ENCODE measurements around the gene MYEF2. TPM values are rescaled to one million over a fixed set of nuclear protein-coding genes. Genes with fewer than 3 reads are reported as not detected.

The MYEF2 gene
- total RNA-seq, 4 donors from 2014 or later, result 10.4 to 158 (median 27.8) TPM

DNA sequence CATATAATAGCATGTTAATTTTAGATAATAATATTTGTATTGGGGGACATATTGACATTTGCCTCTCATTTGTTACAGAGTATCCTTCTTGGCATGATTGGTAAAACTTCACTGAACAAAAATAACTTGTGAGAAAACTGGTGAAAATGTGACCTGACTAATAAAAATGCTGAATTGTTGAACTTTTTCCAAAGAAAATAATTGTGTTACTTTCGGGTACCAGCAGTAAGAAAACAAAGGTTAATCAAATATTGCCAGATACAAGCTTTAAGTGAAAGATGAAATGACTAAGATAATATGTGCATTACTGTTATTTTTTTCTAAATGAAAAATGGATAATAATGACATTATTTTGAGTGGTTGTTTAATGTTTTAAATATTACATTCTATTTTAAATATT is 43.2 kb upstream of the MYEF2 start:
- in situ Hi-C loops (cut with MboI; ENCODE audit: low pct_ligation_motif_present in 1 of 4, low pct_unique_long_range_greater_than_20kb in 1 of 4, low sequenced_read_pairs in 3 of 4), result no loop called here
- intact Hi-C loops (cut with DNase I; ENCODE audit: low total_unique reads), result no loop called here
- Histone ChIP-seq H3K4me1 (no peaks in the 10 kb centered on the region), H3K4me3 (no peak overlapping the region), H3K36me3 (no peaks in the 10 kb centered on the region), H3K27ac (no peak overlapping the region), H3K9me3 (no peaks in the 10 kb centered on the region), H3K27me3 (no peaks in the 10 kb centered on the region)
- DNase-seq, result no peak
- TF ChIP-seq EP300 (IDR thresholded peaks at IDR 0.05; ENCODE audit: low read depth) (no peak), POLR2A (IDR thresholded peaks at IDR 0.05) (no peak), POLR2AphosphoS5 (IDR thresholded peaks at IDR 0.05) (no peak)
- TF ChIP-seq, protein P1, sequence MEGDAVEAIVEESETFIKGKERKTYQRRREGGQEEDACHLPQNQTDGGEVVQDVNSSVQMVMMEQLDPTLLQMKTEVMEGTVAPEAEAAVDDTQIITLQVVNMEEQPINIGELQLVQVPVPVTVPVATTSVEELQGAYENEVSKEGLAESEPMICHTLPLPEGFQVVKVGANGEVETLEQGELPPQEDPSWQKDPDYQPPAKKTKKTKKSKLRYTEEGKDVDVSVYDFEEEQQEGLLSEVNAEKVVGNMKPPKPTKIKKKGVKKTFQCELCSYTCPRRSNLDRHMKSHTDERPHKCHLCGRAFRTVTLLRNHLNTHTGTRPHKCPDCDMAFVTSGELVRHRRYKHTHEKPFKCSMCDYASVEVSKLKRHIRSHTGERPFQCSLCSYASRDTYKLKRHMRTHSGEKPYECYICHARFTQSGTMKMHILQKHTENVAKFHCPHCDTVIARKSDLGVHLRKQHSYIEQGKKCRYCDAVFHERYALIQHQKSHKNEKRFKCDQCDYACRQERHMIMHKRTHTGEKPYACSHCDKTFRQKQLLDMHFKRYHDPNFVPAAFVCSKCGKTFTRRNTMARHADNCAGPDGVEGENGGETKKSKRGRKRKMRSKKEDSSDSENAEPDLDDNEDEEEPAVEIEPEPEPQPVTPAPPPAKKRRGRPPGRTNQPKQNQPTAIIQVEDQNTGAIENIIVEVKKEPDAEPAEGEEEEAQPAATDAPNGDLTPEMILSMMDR (IDR thresholded peaks at IDR 0.05), result no peak
- whole genome bisulfite sequencing, 2 donors (ENCODE audit: low coverage in 1 of 2), result 41 to 60% methylated on average over 1 of the region's 1 CpG

DNA sequence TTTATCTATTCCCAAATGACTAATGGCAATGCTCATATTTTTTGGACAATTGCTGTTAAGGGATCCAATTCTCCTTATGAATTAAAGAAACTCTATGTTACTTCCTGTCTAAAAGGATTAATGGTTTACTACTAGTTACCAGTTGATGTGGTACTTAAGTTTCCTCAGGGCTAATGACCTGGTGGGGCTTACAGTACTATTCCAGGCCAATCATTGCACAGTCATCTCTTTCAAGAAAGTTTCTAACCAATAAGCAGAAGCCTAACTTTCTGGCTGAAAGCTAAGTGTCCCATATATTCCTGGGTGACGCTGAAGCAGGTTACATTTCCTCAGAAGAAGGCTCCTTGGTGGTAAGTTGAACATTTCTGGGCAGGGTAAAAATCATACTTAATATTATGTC is 27.9 kb upstream of the MYEF2 start, which contains the start of gene SLC12A1:
SLC12A1 (plus strand) TSS at position 322 of the 400 bp plus-strand sequence. CDS start 1,418 bp downstream, outside the sequence.
- in situ Hi-C loops (cut with MboI; ENCODE audit: low pct_ligation_motif_present in 1 of 4, low pct_unique_long_range_greater_than_20kb in 1 of 4, low sequenced_read_pairs in 3 of 4) (no loop called here), intact Hi-C loops (cut with DNase I; ENCODE audit: low total_unique reads) (no loop called here)
- Histone ChIP-seq H3K9me3 (no peaks in the 10 kb centered on the region), H3K27ac (no peak within 1 kb of the TSS), H3K36me3 (no peaks in the 10 kb centered on the region), H3K27me3 (no peaks in the 10 kb centered on the region), H3K4me1 (no peaks in the 10 kb centered on the region), H3K4me3 (no peak within 1 kb of the TSS)
- no peak for DNase-seq
- WGBS, 2 donors (ENCODE audit: low coverage in 1 of 2), result 95 to 100% methylated on average over 1 of the region's 1 CpG
- TF ChIP-seq, protein P1 (IDR thresholded peaks at IDR 0.05), result no peak
- TF ChIP-seq POLR2AphosphoS5 (IDR thresholded peaks at IDR 0.05), result no peak
- TF ChIP-seq EP300 (IDR thresholded peaks at IDR 0.05; ENCODE audit: low read depth), result no peak
- TF ChIP-seq POLR2A (IDR thresholded peaks at IDR 0.05), result no peak

DNA sequence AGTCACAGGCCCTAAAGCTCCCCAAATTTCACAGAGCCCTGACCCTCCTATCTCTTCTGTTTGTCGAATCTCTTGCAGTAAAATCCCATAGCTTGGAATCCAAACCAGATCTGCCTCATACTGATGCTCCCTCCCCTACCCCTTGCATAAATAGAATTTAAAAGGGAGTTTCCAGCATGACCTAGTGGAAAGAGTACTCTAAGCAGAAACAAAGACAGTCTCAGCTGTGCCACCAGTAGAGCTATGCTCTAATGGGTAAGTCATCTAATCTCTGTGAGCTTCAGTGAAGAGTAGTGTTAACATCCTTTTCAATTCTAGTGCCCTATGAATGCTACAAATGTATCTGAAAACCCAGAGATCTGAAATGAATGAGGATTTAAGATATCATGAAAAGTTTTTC is 24.0 kb upstream of the MYEF2 start:
- Histone ChIP-seq H3K27ac (no peak overlapping the region), H3K4me1 (no peaks in the 10 kb centered on the region), H3K9me3 (no peaks in the 10 kb centered on the region), H3K27me3 (peaks cover 2% of the 10 kb centered on the region), H3K36me3 (no peaks in the 10 kb centered on the region), H3K4me3 (no peak overlapping the region)
- in situ Hi-C loops (cut with MboI; ENCODE audit: low pct_ligation_motif_present in 1 of 4, low pct_unique_long_range_greater_than_20kb in 1 of 4, low sequenced_read_pairs in 3 of 4) (no loop called here), intact Hi-C loops (cut with DNase I; ENCODE audit: low total_unique reads) (no loop called here)
- no peak for DNase-seq
- WGBS, 2 donors (ENCODE audit: low coverage in 1 of 2), result 88 to 100% methylated on average over 1 of the region's 1 CpG
- TF ChIP-seq POLR2AphosphoS5 (IDR thresholded peaks at IDR 0.05) (no peak), EP300 (IDR thresholded peaks at IDR 0.05; ENCODE audit: low read depth) (no peak), POLR2A (IDR thresholded peaks at IDR 0.05) (no peak)
- TF ChIP-seq, protein P1 (IDR thresholded peaks at IDR 0.05), result no peak

DNA sequence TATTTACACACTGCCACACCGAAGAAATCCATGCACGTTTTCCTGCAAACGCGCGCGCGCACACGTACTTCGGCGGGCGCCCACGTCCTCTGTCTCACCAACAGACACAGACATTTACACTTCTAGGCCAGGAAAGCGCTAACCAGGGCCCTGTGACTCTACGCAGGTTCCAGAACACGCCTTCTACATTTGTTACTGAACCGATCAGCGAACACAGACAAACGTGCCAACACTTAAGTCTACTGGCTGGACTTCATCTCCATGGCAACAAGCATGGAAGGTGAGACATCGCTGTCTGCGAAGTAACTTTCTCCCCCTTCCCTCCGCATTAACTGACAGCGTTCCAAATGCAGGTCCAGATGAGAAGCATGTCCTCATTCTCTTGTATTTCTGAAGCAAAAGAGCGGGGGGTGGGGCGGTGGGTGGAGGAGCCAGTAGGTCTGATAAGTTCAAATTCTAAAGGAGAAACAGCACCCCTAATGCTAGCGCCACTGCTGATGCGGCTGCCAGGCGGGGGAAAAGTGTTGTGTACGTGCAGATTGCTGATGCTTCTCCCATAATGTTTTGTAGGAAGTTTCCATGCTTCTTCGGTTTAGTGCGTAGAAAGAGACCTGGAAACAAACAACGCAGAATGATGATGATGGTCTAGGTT is 13.6 kb upstream of the MYEF2 start, which contains the start of gene CTXN2:
CTXN2 (plus strand) TSS at position 92 of the 652 bp plus-strand sequence. CDS start 9,636 bp downstream, outside the sequence.
- no peaks in the 10 kb centered on the region for H3K36me3 ChIP-seq
- H3K4me3 ChIP-seq, result peak within 1 kb of the TSS in 3 of 4 donors; percentile 6 to 35 (median 18)
- no peak for TF ChIP-seq POLR2A (IDR thresholded peaks at IDR 0.05)
- TF ChIP-seq, protein P1 (IDR thresholded peaks at IDR 0.05), result no peak
- TF ChIP-seq POLR2AphosphoS5 (IDR thresholded peaks at IDR 0.05), result no peak
- no peak for TF ChIP-seq EP300 (IDR thresholded peaks at IDR 0.05; ENCODE audit: low read depth)
- DNase-seq, result peak; percentile 7
- H3K9me3 ChIP-seq, result no peaks in the 10 kb centered on the region
- WGBS, 2 donors (ENCODE audit: low coverage in 1 of 2), result 12 to 13% methylated on average over 3 to 31 of the region's 31 CpGs
- intact Hi-C loops (cut with DNase I; ENCODE audit: low total_unique reads), result no loop called here
- in situ Hi-C loops (cut with MboI; ENCODE audit: low pct_ligation_motif_present in 1 of 4, low pct_unique_long_range_greater_than_20kb in 1 of 4, low sequenced_read_pairs in 3 of 4), result no loop called here
- peaks cover 27% of the 10 kb centered on the region for H3K27me3 ChIP-seq
- peaks cover 0 to 9% (median 0%) of the 10 kb centered on the region in 4 donors for H3K4me1 ChIP-seq
- no peak within 1 kb of the TSS for H3K27ac ChIP-seq
